GM18498 (cell line): ENCODE results near the gene VPREB3.
A peak's percentile ranks its signal among the peaks of the same experiment; 100 is the strongest.
"Not testable (repeated sequence)": the region's sequence is repeated elsewhere in the genome, so short reads cannot be mapped to it uniquely, and the experiment has no call there.

ENCODE experiments used
- ATAC-seq: cut with Tn5 transposase; IDR thresholded peaks from one replicate; pipeline ENCODE4 v1.9.1; 2021; ENCODE audit warnings: mild to moderate bottlenecking, moderate library complexity; ENCODE audit not compliant: unreplicated experiment

The VPREB3 gene

GRCh38 chr22:23744485-23744884, 9.7 kb downstream of the VPREB3 start:
- ATAC-seq = no peak

GRCh38 chr22:23744001-23744400, 10.2 kb downstream of the VPREB3 start:
- no peak for ATAC-seq

- no peak for ATAC-seq
Observed at GRCh38 chr22:23743303-23743705, 10.9 kb downstream of the VPREB3 start.

GRCh38 chr22:23742505-23743264, 11.5 kb downstream of the VPREB3 start:
- no peak for ATAC-seq

DNA sequence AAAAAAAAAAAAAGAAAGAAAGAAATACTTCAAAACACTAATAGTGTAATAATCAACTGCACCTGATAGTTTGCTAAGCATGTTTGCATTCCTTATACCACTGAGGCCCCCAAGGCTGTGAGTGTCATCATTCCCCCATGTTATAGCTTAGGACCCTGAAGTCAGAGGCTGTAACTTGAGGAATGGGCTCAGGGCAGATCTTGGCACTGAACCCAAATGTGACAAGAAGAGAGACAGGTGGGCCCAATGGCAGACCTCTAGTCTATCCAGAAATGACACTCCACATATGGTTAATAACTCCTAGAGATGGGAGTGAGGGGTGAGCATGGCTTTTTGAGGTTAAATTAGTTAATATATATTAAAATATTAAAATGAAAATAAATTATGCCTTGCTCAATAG, 16.5 kb downstream of the VPREB3 start:
- no peak for ATAC-seq

- not testable (repeated sequence) for ATAC-seq
Observed at GRCh38 chr22:23728108-23728507, 26.1 kb downstream of the VPREB3 start.

DNA sequence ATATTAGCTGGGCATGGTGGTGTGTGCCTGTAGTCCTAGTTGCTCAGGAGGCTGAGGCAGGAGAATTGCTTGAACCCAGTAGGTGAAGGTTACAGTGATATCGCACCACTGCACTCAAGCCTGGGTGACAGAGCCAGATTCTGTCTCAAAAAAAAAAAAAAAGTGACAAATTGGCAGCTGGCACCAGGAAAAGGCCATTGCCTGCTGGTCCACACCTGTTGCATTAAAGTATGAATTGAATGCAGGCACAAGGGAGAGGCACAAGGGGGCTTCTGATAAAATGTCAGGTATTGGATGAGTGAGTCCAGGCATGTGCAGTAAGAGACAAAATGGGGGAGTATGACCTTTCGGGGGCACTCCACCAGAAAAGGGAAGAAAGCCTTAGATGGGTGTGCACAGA, 31.5 kb downstream of the VPREB3 start:
- no peak for ATAC-seq

- no peak for ATAC-seq
Observed at GRCh38 chr22:23722160-23722559, 32.1 kb downstream of the VPREB3 start.

- no peak for ATAC-seq
Observed at GRCh38 chr22:23720855-23721254, 33.4 kb downstream of the VPREB3 start.

- ATAC-seq = no peak
Observed at GRCh38 chr22:23718371-23719165, 35.7 kb downstream of the VPREB3 start.

DNA sequence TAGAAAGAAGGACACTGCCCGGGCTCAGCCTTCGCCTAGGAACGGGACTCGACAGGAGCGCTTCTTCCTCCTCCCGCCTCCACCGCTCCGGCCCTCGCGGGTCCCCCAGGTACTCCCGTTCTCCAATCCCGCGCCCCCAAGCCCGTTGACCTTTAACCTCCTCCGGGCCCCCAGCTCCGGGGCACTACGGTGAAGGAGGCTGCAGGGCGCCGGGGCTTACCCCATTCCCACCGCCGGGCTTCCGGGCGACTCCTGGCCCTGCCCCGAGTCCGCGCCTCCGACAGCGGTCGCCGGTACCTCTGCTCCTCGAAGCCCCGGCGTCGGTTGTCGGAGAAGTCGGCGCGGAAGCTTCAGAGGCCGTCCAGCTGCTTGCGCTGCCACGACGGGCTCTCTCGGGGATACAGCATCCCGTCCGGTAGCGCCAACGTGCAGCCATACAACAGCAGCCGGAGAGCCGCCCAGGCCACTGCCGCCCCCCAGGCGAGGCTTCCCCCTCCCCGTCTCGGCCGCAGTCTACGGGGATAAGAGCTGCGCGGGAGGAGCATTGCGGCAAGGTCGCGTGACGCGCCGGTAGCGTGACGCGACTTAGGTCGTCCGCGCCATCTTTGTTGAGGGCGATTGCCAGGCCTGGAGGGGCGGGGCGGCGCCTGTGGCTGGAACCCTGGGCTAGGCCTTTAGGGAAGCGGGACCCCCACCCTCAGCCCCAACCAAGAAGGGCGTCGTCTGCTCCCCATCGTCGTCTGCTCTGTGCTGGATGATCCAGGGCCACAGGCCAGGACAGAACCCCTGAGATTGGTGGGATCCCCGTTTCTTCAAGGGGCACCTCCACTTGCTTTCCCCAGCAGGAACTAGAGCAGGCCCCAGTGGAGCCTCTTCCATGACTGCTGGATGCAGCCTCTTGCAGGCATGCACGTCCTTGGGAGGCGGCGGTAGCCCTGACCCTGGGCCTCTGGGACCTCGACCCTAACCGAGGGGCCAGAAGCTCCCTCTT, 37.1 kb downstream of the VPREB3 start:
- peak; percentile 87 for ATAC-seq

DNA sequence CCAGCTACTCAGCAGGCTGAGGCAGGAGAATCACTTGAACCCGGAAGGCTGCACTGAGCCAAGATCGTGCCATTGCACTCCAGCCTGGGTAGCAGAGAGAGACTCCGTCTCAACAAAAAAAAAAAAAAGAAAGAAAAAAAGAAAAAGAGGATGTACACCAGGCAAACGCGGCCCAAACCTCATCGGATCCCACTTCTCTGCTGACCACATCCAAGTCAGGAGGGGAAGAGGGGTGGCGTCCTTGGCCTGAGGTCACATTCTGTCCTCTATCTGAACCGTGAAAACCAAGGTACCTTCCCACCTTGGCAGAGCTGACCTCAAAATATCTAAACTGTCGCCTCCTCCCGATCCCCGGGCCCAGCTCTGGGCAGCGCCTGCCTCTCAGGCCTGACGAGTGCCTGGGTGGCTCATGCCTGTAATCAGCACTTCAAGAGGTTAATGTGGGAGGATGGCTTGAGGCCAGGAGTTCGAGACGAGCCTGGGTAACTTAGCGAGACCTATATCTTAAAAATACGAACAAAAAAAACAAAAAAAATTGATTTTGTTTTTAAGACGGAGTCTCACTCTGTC, 38.3 kb downstream of the VPREB3 start:
- no peak for ATAC-seq

- ATAC-seq = no peak
Observed at GRCh38 chr22:23714596-23715578, 39.3 kb downstream of the VPREB3 start.

DNA sequence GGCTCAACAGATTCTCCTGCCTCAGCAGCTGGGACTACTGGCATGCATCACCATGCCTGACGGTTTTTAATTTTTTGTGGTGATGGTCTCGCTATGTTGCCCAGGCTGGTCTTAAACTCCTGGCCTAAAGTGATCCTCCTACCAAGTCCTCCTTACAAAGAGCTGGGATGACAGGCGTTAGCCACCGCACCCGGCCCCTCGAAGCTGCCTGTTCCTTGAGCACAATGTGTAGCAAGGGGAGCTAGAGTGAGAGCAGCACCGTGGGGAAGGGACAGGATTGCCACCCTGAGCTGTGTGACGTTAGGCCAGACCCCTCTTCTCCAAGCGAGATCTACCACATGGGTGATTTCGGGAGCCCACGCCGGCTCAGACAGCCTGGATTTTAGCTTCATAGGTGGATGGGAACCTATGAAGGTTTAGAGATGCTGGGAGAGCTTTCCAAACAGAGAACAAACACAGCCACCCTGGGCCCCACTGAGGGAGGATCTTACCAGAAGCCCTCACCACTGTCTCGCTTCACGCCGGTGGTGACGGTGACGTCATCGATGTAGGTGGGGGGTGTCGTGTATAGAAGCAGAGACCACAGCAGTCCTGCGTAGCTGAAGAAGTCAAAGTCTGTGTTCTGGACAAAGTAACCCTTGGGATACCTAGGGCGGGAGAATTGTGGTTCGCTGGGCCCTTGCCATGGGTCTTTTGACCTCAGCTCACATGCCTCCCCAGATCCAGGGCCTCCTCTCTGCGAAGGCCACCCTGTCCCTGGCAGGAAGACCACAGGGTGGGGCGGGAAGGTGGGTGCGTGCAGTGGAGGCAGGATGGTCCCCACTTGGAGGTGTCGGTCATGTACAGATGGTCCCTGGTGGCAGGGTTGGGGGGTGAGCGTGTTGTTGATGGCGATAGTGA, 40.3 kb downstream of the VPREB3 start:
- no peak for ATAC-seq

GRCh38 chr22:23712256-23712655, 42.0 kb downstream of the VPREB3 start:
- ATAC-seq = no peak

DNA sequence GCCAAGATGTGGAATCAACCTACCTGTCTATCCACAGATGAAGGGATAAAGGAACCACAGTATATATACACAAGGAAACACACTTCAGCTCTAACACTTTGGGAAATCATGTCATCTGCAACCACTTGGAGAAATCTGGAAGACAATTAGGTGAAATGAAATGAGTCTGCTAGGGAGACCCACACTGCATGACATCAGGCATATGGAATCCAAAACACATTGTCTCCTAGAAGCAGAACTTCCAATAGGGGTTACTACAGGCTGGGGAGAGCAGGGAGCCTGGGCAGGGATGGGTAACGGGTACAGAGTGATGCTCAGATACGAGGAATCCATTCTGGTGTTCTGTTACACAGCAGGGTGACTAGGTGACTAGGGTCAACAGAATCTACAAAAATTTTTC, 45.1 kb downstream of the VPREB3 start:
- no peak for ATAC-seq

DNA sequence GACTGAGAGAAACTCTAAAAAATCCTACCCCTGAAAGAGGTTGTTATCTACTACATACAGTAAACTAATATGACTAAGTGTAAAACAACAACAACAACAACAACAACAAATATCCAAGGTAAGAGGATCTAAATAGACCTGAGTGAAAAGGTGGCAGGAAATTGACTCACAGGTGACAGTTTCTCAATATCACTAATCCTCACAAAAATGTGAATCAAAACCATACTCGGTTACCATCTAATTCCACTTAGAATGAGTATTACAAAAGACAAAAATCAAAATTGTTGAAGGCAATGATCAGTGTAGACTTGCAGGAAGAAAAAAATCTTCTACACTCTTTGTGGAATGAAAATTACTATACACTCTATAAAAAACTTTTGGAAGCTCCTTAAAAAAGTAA, 46.0 kb downstream of the VPREB3 start:
- no peak for ATAC-seq

GRCh38 chr22:23705358-23705757, 48.9 kb downstream of the VPREB3 start:
- ATAC-seq = no peak

DNA sequence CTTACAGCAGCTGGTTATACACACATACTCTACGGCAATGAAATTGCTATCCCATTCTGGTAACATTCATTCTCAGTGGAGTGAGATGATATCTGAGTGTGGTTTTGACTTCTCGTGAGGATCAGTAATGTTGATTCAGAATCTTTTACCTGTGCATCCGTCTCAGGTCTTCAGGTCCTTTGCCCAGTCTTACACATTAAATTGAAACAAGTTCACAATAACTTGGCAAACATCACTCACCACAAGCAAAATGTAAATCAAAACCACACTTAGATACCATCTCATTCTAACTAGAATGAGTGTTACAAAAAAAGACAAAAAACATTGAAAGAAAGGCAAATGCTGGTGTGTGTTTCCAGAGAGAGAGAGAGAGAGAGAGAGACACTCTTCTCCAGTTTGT, 49.4 kb downstream of the VPREB3 start:
- no peak for ATAC-seq
